ENCODE measurements around the gene ADAMTS3.
A peak's percentile ranks its signal among the peaks of the same experiment; 100 is the strongest.

The ADAMTS3 gene

DNA sequence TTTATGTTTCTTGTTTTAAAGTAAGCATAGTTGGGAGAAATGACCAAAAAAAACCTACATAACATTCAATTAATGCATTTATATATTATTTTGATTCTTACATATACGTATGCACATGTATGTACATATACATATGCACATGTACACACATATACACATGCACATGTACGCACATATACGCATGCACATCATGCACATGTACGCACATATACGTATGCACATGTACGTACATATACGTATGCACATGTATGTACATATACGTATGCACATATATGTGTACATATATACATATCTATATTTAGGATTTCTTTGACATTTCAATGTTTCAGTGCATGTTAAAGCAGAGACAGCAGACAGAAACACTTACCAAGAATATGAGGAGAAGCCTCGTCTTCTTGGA is 263.4 kb downstream of the ADAMTS3 start:
- no peak for DNase-seq (ENCODE audit: insufficient read length, low spot score)
- no peak for FAIRE-seq

GRCh38 chr4:72305080-72305479 is 263.9 kb downstream of the ADAMTS3 start:
- no peak for DNase-seq (ENCODE audit: insufficient read length, low spot score)

DNA sequence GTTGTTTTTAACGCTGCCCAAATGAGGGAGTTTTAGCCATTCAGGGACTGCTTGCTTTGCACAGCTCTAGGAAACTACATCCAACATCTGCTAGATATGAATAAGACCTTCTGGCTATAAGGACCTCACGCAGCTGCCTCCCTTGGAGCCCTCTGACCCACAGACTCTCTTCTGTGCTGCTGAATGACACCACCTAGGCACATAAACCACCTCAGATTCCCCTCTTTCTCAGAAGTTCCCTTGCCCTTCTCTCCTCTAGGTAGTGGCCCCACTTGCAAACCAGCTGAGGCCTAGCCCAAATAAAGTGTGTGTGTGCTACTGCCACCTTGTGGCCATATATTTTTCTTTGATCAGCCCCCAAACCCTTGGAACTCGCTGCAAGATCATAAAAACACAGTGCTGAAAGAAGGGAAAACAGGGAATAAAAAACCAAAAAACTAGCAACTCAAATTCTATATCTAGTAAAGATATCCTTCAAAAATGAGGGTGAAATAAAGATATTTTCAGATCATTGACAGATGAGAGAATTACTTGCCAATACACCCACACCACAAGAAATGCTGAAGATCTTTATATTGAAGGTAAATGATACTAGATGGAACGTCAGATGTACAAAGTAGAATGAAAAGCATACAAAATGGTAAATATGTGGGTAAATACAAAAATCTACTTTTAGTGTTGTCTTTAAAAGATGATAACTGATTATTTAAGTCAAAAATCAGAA is 265.9 kb downstream of the ADAMTS3 start:
- DNase-seq (ENCODE audit: insufficient read length, low spot score) = peak; percentile 5

More at GRCh38 chr4:72305080-72305479, 263.9 kb downstream of the ADAMTS3 start:
- no peak for FAIRE-seq

GRCh38 chr4:72301759-72302158 is 267.3 kb downstream of the ADAMTS3 start:
- FAIRE-seq (no peak), DNase-seq (ENCODE audit: insufficient read length, low spot score) (no peak)

More for the DNA sequence above, 265.9 kb downstream of the ADAMTS3 start:
- peak; percentile 73 for FAIRE-seq

DNA sequence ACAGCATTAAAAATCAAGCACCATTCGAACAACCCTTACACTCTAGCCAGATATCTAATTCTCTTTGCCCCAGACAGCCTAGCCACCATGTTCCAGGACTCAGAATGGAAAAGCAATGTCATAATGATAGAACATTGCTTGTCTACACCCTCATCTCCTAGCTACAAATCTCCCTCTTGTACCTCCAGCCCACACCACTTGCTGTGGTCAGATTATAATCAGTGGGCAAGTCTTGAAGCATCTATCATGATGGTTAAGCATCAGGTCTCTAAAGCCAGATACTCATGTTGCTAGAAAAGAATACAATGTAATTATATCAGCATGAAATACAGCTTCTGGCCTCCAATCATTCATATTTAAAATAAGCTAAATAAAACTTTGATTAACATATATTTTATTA is 268.9 kb downstream of the ADAMTS3 start:
- DNase-seq (ENCODE audit: insufficient read length, low spot score) (no peak), FAIRE-seq (peak; percentile 11)

- peak; percentile 45 for FAIRE-seq
- DNase-seq (ENCODE audit: insufficient read length, low spot score) = no peak
Measured at GRCh38 chr4:72295966-72296557, 273.0 kb downstream of the ADAMTS3 start.

DNA sequence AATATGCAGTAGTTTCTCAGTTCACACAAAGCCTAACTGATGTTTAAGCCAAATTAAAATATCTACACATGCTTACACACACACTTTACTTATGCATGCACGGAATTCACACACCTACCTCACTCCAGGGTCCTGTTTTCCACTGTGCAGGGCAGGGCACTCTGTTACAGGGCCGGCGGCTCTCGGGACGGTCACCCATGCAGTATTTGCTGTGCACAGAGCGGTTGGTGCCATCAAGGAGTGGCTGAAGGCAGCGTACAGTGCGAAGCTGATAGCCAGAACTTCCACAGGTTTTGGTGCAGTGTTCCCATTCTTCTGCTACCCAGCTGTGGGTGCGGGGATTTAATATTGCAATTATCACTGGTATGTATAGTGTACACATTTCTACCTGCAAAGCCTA is 278.3 kb downstream of the ADAMTS3 start:
- DNase-seq (ENCODE audit: insufficient read length, low spot score) = no peak
- no peak for FAIRE-seq

DNA sequence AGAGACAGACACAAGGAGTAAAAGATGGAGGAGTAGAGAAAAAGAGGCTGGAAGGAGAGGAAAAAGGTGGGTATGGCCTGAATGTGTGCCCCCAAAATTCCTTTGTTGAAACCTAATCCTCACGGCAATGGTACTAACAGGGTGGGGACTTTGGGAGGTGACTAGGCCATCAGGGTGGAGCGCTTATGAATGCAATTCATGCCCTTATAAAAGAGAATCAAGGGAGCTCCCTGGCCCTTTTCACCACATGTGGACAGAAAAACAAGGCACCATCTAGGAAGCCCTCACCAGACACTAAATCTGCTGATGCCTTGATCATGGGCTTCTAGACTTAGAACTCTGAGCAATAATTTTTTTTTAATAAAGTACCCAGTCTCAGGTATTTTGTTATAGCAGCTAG is 282.1 kb downstream of the ADAMTS3 start:
- DNase-seq (ENCODE audit: insufficient read length, low spot score) (no peak), FAIRE-seq (no peak)

DNA sequence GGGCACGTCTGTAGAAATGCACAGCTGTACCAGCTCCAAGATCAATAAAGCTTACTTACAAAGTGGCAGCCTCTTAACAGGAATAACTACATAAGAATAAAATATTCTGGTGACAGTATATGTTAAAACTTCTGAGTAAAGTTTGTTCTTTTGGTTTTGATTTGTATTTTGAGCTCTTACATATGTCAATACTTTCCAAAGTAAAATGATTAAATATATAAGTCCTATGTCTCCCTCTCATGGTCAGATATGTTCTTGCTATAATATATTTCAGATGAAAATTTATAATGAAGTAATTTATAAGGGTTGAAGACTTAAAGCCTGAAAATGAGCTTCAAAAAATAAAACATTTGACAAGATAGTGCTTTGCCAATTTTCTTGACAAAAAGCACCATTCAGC is 282.8 kb downstream of the ADAMTS3 start:
- FAIRE-seq = no peak

GRCh38 chr4:72283357-72283756 is 285.7 kb downstream of the ADAMTS3 start:
- DNase-seq (ENCODE audit: insufficient read length, low spot score) = no peak
- FAIRE-seq = no peak

More for the DNA sequence above, 282.8 kb downstream of the ADAMTS3 start:
- no peak for DNase-seq (ENCODE audit: insufficient read length, low spot score)

DNA sequence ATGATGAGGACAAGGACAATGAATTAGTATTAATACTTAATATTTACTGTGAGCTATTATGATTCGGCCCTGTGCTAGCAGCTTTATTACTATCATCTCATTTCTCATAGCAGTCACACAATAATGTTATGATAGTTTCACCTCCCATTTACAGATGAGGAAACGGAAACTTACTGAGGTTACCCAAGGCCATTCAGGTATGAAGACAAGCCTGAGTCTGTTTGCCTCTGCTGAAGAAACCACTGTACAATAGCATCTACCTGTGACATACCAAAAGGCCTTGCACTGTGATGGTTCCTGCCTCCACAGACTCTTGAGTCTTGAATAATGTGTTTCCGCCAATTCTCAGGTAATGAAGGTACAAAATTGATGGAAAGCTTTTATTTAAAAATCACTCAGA is 288.8 kb downstream of the ADAMTS3 start:
- FAIRE-seq (no peak), DNase-seq (ENCODE audit: insufficient read length, low spot score) (no peak)

DNA sequence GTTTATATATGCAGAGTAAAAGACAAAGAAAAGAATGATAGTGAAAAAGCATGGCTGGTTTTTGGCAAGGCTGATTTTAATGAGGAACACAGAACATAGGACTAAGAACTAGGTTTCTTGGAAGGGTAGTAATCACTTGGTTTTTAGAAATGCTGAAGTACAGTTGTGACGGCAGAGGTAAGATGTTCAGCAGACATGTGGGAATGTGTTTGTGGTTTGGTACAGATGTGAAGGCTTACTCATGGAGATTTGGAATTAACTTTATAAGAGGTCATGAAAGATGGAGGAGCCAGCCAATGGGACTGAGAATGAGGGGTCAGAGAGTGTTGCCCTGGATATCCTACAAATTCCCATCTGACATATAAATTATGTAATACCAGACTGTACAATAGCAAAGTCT is 293.6 kb downstream of the ADAMTS3 start:
- no peak for DNase-seq (ENCODE audit: insufficient read length, low spot score)
- no peak for FAIRE-seq

GRCh38 chr4:72274251-72274650 is 294.8 kb downstream of the ADAMTS3 start:
- DNase-seq (ENCODE audit: insufficient read length, low spot score) (no peak), FAIRE-seq (no peak)

DNA sequence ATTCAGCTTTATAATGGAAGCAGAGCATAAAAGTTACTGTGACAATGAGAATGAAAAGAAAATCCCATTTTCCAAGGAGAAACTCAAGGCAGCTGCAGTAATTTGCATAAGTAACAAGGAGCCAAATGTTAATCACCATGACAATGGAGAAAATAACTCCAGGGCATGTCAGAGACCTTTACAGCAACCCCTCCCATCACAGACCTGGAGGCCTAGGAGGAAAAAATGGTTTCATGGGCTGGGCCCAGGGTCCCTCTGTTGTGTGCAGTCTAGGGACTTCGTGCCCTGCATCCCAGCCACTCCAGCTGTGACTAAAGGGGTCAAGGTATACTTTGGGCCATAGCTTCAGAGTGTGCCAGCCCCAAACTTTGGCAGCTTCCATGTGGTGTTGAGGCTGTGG is 313.8 kb downstream of the ADAMTS3 start:
- DNase-seq (ENCODE audit: insufficient read length, low spot score) (no peak), FAIRE-seq (no peak)

GRCh38 chr4:72243641-72244040 is 325.4 kb downstream of the ADAMTS3 start:
- DNase-seq (ENCODE audit: insufficient read length, low spot score) (no peak), FAIRE-seq (no peak)

DNA sequence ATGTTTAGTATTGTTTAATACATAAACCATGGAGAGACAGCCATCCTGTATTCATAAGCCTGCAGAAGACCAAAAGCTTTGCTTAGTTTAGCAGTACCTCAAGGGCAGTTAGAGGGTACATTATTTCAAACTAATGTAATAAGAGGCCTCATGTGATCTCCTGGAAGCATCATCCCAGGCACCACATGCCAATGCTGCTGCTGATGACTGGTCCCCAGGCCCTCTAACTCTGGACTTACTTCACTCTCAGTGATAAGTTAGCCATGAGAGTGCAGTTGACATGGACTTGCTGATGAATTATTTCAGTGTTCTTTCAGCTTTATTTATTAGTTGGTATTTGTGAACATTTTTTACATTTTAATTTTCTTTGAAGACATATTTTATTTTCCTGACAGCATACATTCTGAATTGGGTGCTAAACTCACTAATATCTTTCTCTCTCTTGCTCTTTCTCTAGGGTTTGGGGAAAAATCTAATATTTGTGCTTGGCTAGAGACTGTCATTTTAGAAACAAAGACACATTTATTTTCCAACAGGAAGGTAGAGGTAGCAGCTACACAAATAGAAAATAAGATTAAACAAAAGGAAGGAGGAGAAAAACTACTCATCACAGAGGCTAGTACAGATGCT is 329.4 kb downstream of the ADAMTS3 start:
- no peak for FAIRE-seq

More for the DNA sequence above, 329.4 kb downstream of the ADAMTS3 start:
- DNase-seq (ENCODE audit: insufficient read length, low spot score) = no peak

Measured in GM19239 (cell line).